C4-2B (cell line): ENCODE data around the gene ST3GAL2.
"Not testable (repeated sequence)": the region's sequence is repeated elsewhere in the genome, so short reads cannot be mapped to it uniquely, and the experiment has no call there.

Source experiments
- H3K27ac ChIP-seq: fragments of 450-650 bp; 2 replicates; pipeline ENCODE4 v1.5.1; 2017
- ZFX ChIP-seq: fragments of 450-650 bp; IDR thresholded peaks from 2 replicates; pipeline ENCODE4 v1.6.1; 2017
- TF ChIP-seq, protein P1 (sequence below): fragments of 450-650 bp; conservative IDR thresholded peaks from 2 replicates; pipeline ENCODE4 v1.5.1; 2017; ENCODE audit warnings: mild to moderate bottlenecking

Gene ST3GAL2

DNA sequence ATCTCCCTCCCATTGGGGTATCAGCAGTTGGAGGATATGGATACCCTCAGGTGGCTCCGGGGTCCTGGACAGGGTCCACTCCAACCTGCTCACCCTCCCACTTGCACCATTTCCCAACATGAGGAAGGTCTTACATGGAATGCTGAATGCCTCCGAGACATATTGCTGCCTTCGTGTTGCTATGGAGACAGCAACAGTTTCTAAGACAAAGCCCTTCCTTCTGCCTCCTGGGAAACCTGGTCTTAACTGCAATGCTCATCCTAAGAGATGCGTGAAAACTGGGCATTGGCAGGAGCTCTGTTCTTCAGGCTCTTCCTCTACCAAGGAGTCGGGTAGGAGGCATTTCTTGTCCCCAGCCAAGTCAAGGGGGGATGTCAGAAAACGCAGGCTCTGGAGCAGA, 45.2 kb downstream of the ST3GAL2 start:
- no peak overlapping the region for H3K27ac ChIP-seq
- TF ChIP-seq ZFX = no peak
- TF ChIP-seq, protein P1, sequence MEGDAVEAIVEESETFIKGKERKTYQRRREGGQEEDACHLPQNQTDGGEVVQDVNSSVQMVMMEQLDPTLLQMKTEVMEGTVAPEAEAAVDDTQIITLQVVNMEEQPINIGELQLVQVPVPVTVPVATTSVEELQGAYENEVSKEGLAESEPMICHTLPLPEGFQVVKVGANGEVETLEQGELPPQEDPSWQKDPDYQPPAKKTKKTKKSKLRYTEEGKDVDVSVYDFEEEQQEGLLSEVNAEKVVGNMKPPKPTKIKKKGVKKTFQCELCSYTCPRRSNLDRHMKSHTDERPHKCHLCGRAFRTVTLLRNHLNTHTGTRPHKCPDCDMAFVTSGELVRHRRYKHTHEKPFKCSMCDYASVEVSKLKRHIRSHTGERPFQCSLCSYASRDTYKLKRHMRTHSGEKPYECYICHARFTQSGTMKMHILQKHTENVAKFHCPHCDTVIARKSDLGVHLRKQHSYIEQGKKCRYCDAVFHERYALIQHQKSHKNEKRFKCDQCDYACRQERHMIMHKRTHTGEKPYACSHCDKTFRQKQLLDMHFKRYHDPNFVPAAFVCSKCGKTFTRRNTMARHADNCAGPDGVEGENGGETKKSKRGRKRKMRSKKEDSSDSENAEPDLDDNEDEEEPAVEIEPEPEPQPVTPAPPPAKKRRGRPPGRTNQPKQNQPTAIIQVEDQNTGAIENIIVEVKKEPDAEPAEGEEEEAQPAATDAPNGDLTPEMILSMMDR = no peak

GRCh38 chr16:70392606-70393005, 46.3 kb downstream of the ST3GAL2 start:
- no peak overlapping the region for H3K27ac ChIP-seq
- TF ChIP-seq, protein P1 = no peak
- no peak for TF ChIP-seq ZFX

- no peak for TF ChIP-seq ZFX
- TF ChIP-seq, protein P1 = no peak
- no peak overlapping the region for H3K27ac ChIP-seq
These were observed 46.9 kb downstream of the ST3GAL2 start for GRCh38 chr16:70391881-70392481.

DNA sequence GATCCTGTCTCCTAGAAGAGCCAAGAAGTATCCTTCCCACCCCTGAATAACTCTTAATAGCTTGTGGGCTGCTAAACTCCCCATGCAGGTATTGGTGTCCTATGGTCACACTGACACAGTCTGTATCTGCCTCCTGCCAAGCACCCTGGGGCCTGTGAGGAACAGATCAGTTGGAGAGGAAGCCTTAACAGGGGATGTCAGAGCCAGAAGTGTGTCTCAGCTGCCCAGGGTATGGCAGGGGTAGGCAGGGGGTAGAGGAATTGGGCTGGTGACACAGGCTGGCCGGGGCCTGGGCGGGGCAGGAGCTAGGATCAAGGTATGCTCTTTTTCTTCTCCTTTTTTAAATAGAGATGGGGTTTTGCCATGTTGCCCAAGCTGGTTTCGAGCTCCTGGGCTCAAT, 47.5 kb downstream of the ST3GAL2 start:
- H3K27ac ChIP-seq = no peak overlapping the region
- TF ChIP-seq ZFX = no peak
- TF ChIP-seq, protein P1 = no peak

DNA sequence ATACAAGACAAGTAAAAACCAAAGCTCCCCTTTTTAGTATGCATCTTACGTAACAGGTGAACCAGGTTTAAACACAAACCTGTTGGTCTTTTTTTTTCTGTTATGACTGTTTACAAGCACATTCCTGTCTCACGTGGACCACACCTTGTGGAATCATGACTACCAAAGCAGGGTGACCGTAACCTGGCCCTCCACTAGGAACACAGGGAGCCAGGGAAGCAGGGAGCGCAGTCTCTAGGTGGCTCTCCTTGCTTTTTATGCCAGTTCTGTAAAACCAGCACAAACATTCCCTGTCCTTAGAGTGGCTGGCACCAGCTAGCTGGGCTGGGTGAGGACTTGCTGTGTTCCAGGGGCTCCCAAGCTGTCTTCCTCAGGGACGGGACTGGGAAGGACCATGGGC, 48.1 kb downstream of the ST3GAL2 start:
- TF ChIP-seq ZFX = no peak
- no peak overlapping the region for H3K27ac ChIP-seq

DNA sequence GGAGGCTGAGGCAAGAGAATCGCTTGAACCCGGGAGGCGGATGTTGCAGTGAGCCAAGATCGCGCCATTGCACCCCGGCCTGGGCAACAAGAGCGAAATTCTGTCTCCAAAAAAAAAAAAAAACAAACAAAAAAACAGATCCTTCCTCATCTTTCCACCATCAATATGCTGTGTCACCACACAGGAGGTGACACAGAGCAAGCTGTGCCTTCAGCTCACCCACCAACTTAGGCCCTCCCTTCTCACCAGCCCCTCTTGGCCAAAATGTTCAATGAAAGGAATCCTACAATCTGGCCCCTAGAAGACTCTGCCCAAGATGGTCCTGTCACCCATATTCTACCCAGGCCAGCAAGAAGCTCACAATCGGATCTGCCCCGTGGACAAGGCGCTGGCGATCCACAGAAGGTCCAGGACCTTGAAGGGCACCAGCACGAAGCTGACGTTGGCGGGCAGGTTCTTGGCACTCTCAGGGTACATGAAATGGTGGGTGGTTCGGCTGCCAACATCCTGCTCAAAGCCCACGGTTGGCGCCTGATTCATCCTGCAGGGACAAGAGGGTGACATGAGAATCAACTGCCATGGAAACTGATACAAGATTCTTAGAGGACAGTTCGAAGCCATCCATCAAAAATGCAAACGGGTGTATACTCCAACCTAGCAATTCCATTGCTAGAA, 50.8 kb downstream of the ST3GAL2 start:
- no peak for TF ChIP-seq ZFX
- TF ChIP-seq, protein P1 = no peak
- H3K27ac ChIP-seq = no peak overlapping the region

DNA sequence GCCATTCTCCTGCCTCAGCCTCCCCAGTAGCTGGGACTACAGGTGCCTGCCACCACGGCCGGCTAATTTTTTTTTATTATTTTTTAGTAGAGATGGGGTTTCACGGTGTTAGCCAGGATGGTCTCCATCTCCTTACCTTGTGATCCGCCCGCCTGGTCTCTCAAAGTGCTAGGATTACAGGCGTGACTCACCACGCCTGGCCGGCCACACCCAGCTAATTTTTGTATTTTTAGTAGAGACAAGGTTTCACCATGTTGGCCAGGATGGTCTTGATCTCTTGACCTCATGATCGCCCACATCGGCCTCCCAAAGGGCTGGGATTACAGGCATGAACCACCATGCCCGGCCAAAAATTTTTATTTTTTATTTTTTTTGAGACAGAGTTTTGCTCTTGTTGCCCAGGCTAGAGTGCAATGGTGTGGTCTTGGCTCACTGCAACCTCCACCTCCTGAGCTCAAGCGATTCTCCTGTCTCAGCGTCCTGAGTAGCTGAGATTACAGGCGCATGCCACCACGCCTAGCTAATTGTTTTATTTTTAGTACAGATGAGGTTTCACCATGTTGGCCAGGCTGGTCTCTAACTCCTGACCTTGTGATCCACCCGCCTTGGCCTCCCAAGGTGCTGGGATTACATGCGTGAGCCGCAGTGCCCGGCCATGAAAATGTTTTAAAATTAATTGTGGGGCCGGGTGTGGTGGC, 52.5 kb downstream of the ST3GAL2 start:
- not testable (repeated sequence) for H3K27ac ChIP-seq

GRCh38 chr16:70383421-70383960, 55.4 kb downstream of the ST3GAL2 start:
- TF ChIP-seq, protein P1 = no peak
- no peak for TF ChIP-seq ZFX
- no peak overlapping the region for H3K27ac ChIP-seq
